Measurements from ENCODE around the gene PFKL. TPM values are rescaled to one million over a fixed set of nuclear protein-coding genes. Genes with fewer than 3 reads are reported as not detected.

The PFKL gene
- total RNA-seq, 4 donors from 2014 or later: 11.9 to 20.6 (median 16.8) TPM

DNA sequence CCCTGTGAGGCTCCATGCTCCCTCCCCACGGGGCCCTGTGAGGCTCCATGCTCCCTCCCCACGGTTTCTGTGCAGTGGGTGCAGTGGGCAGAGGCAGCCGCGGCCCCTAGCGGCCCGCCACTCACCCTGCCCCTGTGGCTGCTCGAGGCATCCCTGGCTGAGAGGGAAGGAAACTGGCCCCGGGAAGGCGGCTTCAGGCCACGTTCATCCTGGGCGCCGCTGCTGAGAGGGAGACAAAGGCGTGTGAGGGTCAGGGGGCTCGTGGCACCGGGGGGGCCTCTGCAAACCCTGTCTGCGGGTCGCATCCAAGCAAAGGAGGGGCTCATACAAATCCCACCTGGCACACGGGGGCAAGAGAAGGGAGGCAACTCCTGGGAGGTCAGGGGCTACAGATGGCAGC is 30.8 kb downstream of the PFKL start:
- in situ Hi-C loops (cut with MboI; ENCODE audit: low sequenced_read_pairs in 4 of 4): loop anchor here in 1 of 4 donors (25.0 kb wide), 1 partner anchor 457 kb away; no protein-coding TSS in a partner anchor
- Histone ChIP-seq H3K27me3 (no peaks in the 10 kb centered on the region), H3K36me3 (no peaks in the 10 kb centered on the region)

GRCh38 chr21:44331209-44331608 is 31.4 kb downstream of the PFKL start:
- Histone ChIP-seq H3K9me3 (no peaks in the 10 kb centered on the region), H3K36me3 (peaks cover 0 to under 1% of the 10 kb centered on the region in 2 donors), H3K27me3 (no peaks in the 10 kb centered on the region), H3K4me3 (no peak overlapping the region), H3K4me1 (no peaks in the 10 kb centered on the region), H3K27ac (no peak overlapping the region)
- no peak for ATAC-seq
- no peak for DNase-seq
- TF ChIP-seq, protein P1, sequence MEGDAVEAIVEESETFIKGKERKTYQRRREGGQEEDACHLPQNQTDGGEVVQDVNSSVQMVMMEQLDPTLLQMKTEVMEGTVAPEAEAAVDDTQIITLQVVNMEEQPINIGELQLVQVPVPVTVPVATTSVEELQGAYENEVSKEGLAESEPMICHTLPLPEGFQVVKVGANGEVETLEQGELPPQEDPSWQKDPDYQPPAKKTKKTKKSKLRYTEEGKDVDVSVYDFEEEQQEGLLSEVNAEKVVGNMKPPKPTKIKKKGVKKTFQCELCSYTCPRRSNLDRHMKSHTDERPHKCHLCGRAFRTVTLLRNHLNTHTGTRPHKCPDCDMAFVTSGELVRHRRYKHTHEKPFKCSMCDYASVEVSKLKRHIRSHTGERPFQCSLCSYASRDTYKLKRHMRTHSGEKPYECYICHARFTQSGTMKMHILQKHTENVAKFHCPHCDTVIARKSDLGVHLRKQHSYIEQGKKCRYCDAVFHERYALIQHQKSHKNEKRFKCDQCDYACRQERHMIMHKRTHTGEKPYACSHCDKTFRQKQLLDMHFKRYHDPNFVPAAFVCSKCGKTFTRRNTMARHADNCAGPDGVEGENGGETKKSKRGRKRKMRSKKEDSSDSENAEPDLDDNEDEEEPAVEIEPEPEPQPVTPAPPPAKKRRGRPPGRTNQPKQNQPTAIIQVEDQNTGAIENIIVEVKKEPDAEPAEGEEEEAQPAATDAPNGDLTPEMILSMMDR (IDR thresholded peaks at IDR 0.05 in 4 of 5, conservative IDR thresholded peaks at IDR 0.05 in 1 of 5): no peak
- in situ Hi-C loops (cut with MboI; ENCODE audit: low sequenced_read_pairs in 4 of 4): loop anchor here in 1 of 4 donors (25.0 kb wide), 1 partner anchor 456 kb away; no protein-coding TSS in a partner anchor
- intact Hi-C loops (cut with DNase I; ENCODE audit: low total_unique reads): loop anchor here (10.0 kb wide), 2 partner anchors 804 to 1994 kb away; partner anchors contain the start of genes C21orf58 and PCNT

More for the DNA sequence above, 30.8 kb downstream of the PFKL start:
- Histone ChIP-seq H3K4me1 (no peaks in the 10 kb centered on the region), H3K4me3 (no peak overlapping the region), H3K27ac (no peak overlapping the region), H3K9me3 (no peaks in the 10 kb centered on the region)
- no peak for DNase-seq
- no peak for TF ChIP-seq POLR2A (IDR thresholded peaks at IDR 0.05)
- TF ChIP-seq, protein P1 (IDR thresholded peaks at IDR 0.05 in 4 of 5, conservative IDR thresholded peaks at IDR 0.05 in 1 of 5): no peak
- ATAC-seq: no peak
- intact Hi-C loops (cut with DNase I; ENCODE audit: low total_unique reads): loop anchor here (10.0 kb wide), 2 partner anchors 804 to 1994 kb away; partner anchors contain the start of genes C21orf58 and PCNT

- Histone ChIP-seq H3K27me3 (no peaks in the 10 kb centered on the region), H3K27ac (no peak overlapping the region), H3K4me1 (no peaks in the 10 kb centered on the region), H3K36me3 (peaks cover 0 to 4% of the 10 kb centered on the region in 2 donors), H3K9me3 (no peaks in the 10 kb centered on the region), H3K4me3 (no peak overlapping the region)
- ATAC-seq: no peak
- in situ Hi-C loops (cut with MboI; ENCODE audit: low sequenced_read_pairs in 4 of 4) (loop anchor here in 1 of 4 donors (25.0 kb wide), 1 partner anchor 456 kb away; no protein-coding TSS in a partner anchor), intact Hi-C loops (cut with DNase I; ENCODE audit: low total_unique reads) (loop anchor here (10.0 kb wide), 2 partner anchors 803 to 1993 kb away; partner anchors contain the start of genes C21orf58 and PCNT)
- DNase-seq: no peak
- no peak for TF ChIP-seq POLR2A (IDR thresholded peaks at IDR 0.05)
- TF ChIP-seq, protein P1 (IDR thresholded peaks at IDR 0.05 in 4 of 5, conservative IDR thresholded peaks at IDR 0.05 in 1 of 5): no peak
Measured at GRCh38 chr21:44331650-44332307, 31.9 kb downstream of the PFKL start.

DNA sequence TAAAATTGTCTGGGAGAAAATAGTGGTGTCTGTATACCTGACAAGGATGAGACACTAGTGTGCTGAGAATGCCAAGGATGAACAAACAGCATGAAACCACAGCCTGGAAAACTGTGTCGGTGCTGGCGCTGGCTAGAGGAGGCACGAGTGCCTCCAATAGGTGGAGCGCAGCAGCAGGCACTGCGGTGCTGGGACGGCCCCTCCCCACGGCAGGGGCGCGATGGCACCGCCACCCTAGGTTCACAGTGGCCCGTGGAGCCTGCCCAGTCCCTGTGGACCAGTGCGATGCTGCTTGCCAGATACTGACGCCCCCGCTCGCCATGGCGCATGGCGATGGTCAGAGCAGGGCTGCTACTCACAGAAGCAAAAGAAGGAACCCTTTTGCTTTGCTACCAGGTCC is 32.5 kb downstream of the PFKL start:
- no peak overlapping the region for H3K4me3 ChIP-seq
- H3K4me1 ChIP-seq: no peaks in the 10 kb centered on the region
- H3K9me3 ChIP-seq: no peaks in the 10 kb centered on the region
- no peak for DNase-seq
- peaks cover 0 to 4% of the 10 kb centered on the region in 2 donors for H3K36me3 ChIP-seq
- no peak overlapping the region for H3K27ac ChIP-seq
- in situ Hi-C loops (cut with MboI; ENCODE audit: low sequenced_read_pairs in 4 of 4) (loop anchor here in 1 of 4 donors (25.0 kb wide), 1 partner anchor 455 kb away; no protein-coding TSS in a partner anchor), intact Hi-C loops (cut with DNase I; ENCODE audit: low total_unique reads) (loop anchor here (10.0 kb wide), 2 partner anchors 802 to 1992 kb away; partner anchors contain the start of genes C21orf58 and PCNT)
- no peaks in the 10 kb centered on the region for H3K27me3 ChIP-seq
- TF ChIP-seq POLR2A (IDR thresholded peaks at IDR 0.05): no peak
- TF ChIP-seq, protein P1 (IDR thresholded peaks at IDR 0.05 in 4 of 5, conservative IDR thresholded peaks at IDR 0.05 in 1 of 5): no peak
- no peak for ATAC-seq

Data from gastrocnemius medialis (tissue), 4 donors.